ENCODE data around the gene GIGYF2. TPM values are rescaled to one million over a fixed set of nuclear protein-coding genes. Genes with fewer than 3 reads are reported as not detected.
"Not testable (repeated sequence)": the region's sequence is repeated elsewhere in the genome, so short reads cannot be mapped to it uniquely, and the experiment has no call there.

Gene GIGYF2
- total and polyA plus RNA-seq, 8 donors, result 17.4 to 50.9 (median 41.0) TPM

- Histone ChIP-seq H3K27me3 (no peaks in the 10 kb centered on the region), H3K4me3 (no peak overlapping the region), H3K27ac (no peak overlapping the region), H3K9me3 (no peaks in the 10 kb centered on the region), H3K36me3 (peaks cover 3 to 72% (median 37%) of the 10 kb centered on the region in 3 donors), H3K4me1 (peaks cover 0 to 17% (median 10%) of the 10 kb centered on the region in 3 donors)
- no peak for FAIRE-seq
- no peak for DNase-seq
- no peak for TF ChIP-seq CTCF (IDR thresholded peaks at IDR 0.05)
- intact Hi-C loops (cut with DNase I), result no loop called here
- 89 to 93% methylated on average over 3 of the region's 3 CpGs for WGBS, 2 donors
- no peak for ATAC-seq
Measured at GRCh38 chr2:232843834-232844233, 146.7 kb downstream of the GIGYF2 start.

GRCh38 chr2:232846055-232846454 is 148.9 kb downstream of the GIGYF2 start:
- FAIRE-seq (no peak), DNase-seq (no peak), ATAC-seq (peak in 3 of 4 donors; percentile 37 to 57 (median 47))
- no peak for TF ChIP-seq CTCF (IDR thresholded peaks at IDR 0.05)
- no peaks in the 10 kb centered on the region for H3K9me3 ChIP-seq
- H3K36me3 ChIP-seq, result peaks cover 3 to 82% (median 44%) of the 10 kb centered on the region in 3 donors
- H3K4me3 ChIP-seq, result no peak overlapping the region
- H3K4me1 ChIP-seq, result peaks cover 0 to 9% (median 0%) of the 10 kb centered on the region in 3 donors
- no peak overlapping the region for H3K27ac ChIP-seq
- intact Hi-C loops (cut with DNase I), result no loop called here
- H3K27me3 ChIP-seq, result no peaks in the 10 kb centered on the region

GRCh38 chr2:232850039-232850438 is 152.9 kb downstream of the GIGYF2 start:
- no peak for FAIRE-seq
- peaks cover 0 to 9% (median 0%) of the 10 kb centered on the region in 3 donors for H3K4me1 ChIP-seq
- no peaks in the 10 kb centered on the region for H3K9me3 ChIP-seq
- H3K36me3 ChIP-seq, result peaks cover 2 to 63% (median 35%) of the 10 kb centered on the region in 3 donors
- no peak for TF ChIP-seq CTCF (IDR thresholded peaks at IDR 0.05)
- no peak for DNase-seq
- intact Hi-C loops (cut with DNase I), result no loop called here
- no peaks in the 10 kb centered on the region for H3K27me3 ChIP-seq
- WGBS, 2 donors, result 70 to 72% methylated on average over 3 of the region's 3 CpGs
- no peak overlapping the region for H3K27ac ChIP-seq
- ATAC-seq, result no peak
- no peak overlapping the region for H3K4me3 ChIP-seq

- H3K9me3 ChIP-seq; H3K4me3 ChIP-seq; DNase-seq; intact Hi-C loops (cut with DNase I); H3K27me3 ChIP-seq; H3K4me1 ChIP-seq; FAIRE-seq; H3K27ac ChIP-seq; ATAC-seq: not testable (repeated sequence)
- 91 to 92% methylated on average over 11 of the region's 11 CpGs for WGBS, 2 donors
- H3K36me3 ChIP-seq, result peaks cover 0 to 60% (median 28%) of the 10 kb centered on the region in 3 donors
Measured at GRCh38 chr2:232852081-232852480, 154.9 kb downstream of the GIGYF2 start.

- no peak for TF ChIP-seq CTCF (IDR thresholded peaks at IDR 0.05)
- no peak for DNase-seq
- no peak for ATAC-seq
- Histone ChIP-seq H3K36me3 (peaks cover 0 to 58% (median 25%) of the 10 kb centered on the region in 3 donors), H3K27me3 (no peaks in the 10 kb centered on the region), H3K27ac (no peak overlapping the region), H3K4me1 (no peaks in the 10 kb centered on the region), H3K4me3 (no peak overlapping the region), H3K9me3 (no peaks in the 10 kb centered on the region)
- intact Hi-C loops (cut with DNase I), result no loop called here
- WGBS, 2 donors, result 55 to 57% methylated on average over 2 of the region's 2 CpGs
- no peak for FAIRE-seq
Measured at GRCh38 chr2:232852676-232853075, 155.5 kb downstream of the GIGYF2 start.

All from pancreas (tissue), 10 donors.